Endothelial cell (in vitro differentiated cells): ENCODE results near the gene NCKAP5L. TPM values are rescaled to one million over a fixed set of nuclear protein-coding genes. Genes with fewer than 3 reads are reported as not detected.
A peak's percentile ranks its signal among the peaks of the same experiment; 100 is the strongest.
"Not testable (repeated sequence)": the region's sequence is repeated elsewhere in the genome, so short reads cannot be mapped to it uniquely, and the experiment has no call there.

ENCODE experiments used
- DNase-seq: peaks from one replicate; pipeline ENCODE4 v3.0.0; 2021; ENCODE audit warnings: low spot score
- H3K27ac Mint-ChIP-seq: one replicate; pipeline ENCODE4 v1.8.0; 2021; ENCODE audit warnings: mixed read lengths, inconsistent platforms; ENCODE audit not compliant: unreplicated experiment
- H3K27me3 Mint-ChIP-seq: one replicate; pipeline ENCODE4 v1.8.0; 2021; ENCODE audit warnings: mild to moderate bottlenecking, moderate library complexity, mixed read lengths, inconsistent platforms; ENCODE audit not compliant: unreplicated experiment
- H3K36me3 Mint-ChIP-seq: one replicate; pipeline ENCODE4 v1.8.0; 2021; ENCODE audit warnings: mild to moderate bottlenecking, low read depth, mixed read lengths, inconsistent platforms; ENCODE audit not compliant: unreplicated experiment
- H3K4me1 Mint-ChIP-seq: one replicate; pipeline ENCODE4 v1.8.0; 2021; ENCODE audit warnings: mild to moderate bottlenecking, mixed read lengths, inconsistent platforms; ENCODE audit not compliant: unreplicated experiment
- H3K4me3 Mint-ChIP-seq: one replicate; pipeline ENCODE4 v1.8.0; 2021; ENCODE audit warnings: mild to moderate bottlenecking, mixed read lengths, inconsistent platforms; ENCODE audit not compliant: unreplicated experiment
- H3K9me3 Mint-ChIP-seq: one replicate; pipeline ENCODE4 v1.8.0; 2021; ENCODE audit warnings: mixed read lengths, inconsistent platforms; ENCODE audit not compliant: unreplicated experiment
- total RNA-seq: library from RNA; stranded (reverse); fragmentation: NEBNext Ultra II Directional; extraction: Animal tissue kit (Norgen Biotek cat#: 25700); gene quantifications from one replicate; pipeline ENCODE4 v1.2.1, GENCODE V29; 2021; ENCODE audit not compliant: unreplicated experiment
- TF ChIP-seq, protein P1 (sequence below): fragments of 200-600 bp; sonication (generic); IDR thresholded peaks from one replicate; pipeline ENCODE4 v1.5.0; 2021; ENCODE audit warnings: antibody characterized with exemption; ENCODE audit not compliant: unreplicated experiment

The NCKAP5L gene
- total RNA-seq, 1 donor from 2014 or later, result 70.9 TPM

DNA sequence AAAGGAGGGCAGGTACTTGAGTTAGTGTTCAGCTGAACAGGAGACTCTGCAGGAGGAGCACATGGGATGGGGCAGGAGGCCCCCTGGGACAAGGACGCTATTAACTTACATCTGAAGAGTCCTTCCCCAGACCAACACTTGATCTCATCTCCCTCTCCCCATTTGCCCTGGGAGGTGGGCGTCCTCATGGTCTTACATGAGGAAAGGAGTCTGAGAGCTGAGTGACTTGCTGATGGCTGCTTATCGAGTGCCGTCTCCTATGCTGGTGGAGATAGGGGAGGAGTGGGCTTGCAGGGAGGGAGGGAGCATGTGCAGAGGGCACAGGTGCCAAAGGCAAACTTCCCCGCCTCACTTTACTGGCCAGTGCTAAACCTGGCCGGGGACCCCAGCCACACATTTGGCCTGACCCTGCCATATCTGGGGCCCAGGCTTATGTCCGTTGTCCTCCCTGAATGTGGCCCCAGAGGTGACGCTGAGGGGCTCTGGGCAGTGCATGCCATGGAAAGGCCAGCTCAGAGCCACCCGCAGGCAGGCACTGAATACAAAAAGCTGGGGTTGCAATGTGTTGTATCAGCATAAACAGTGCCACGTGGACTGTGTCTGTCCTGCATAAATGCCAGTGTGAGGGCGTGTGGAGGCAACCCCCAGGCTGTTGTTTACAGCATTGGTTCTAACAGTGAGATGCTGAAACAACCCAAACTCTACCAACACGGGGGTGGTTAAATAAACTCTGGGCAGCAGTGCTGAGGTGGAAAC lies 46.1 kb upstream of the NCKAP5L start:
- Mint-ChIP-seq H3K36me3 (no peaks in the 10 kb centered on the region), H3K9me3 (no peaks in the 10 kb centered on the region), H3K4me1 (no peaks in the 10 kb centered on the region), H3K27ac (peak overlapping the region; percentile 17), H3K4me3 (no peak overlapping the region), H3K27me3 (peaks cover 1% of the 10 kb centered on the region)
- TF ChIP-seq, protein P1, sequence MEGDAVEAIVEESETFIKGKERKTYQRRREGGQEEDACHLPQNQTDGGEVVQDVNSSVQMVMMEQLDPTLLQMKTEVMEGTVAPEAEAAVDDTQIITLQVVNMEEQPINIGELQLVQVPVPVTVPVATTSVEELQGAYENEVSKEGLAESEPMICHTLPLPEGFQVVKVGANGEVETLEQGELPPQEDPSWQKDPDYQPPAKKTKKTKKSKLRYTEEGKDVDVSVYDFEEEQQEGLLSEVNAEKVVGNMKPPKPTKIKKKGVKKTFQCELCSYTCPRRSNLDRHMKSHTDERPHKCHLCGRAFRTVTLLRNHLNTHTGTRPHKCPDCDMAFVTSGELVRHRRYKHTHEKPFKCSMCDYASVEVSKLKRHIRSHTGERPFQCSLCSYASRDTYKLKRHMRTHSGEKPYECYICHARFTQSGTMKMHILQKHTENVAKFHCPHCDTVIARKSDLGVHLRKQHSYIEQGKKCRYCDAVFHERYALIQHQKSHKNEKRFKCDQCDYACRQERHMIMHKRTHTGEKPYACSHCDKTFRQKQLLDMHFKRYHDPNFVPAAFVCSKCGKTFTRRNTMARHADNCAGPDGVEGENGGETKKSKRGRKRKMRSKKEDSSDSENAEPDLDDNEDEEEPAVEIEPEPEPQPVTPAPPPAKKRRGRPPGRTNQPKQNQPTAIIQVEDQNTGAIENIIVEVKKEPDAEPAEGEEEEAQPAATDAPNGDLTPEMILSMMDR, result no peak
- no peak for DNase-seq

DNA sequence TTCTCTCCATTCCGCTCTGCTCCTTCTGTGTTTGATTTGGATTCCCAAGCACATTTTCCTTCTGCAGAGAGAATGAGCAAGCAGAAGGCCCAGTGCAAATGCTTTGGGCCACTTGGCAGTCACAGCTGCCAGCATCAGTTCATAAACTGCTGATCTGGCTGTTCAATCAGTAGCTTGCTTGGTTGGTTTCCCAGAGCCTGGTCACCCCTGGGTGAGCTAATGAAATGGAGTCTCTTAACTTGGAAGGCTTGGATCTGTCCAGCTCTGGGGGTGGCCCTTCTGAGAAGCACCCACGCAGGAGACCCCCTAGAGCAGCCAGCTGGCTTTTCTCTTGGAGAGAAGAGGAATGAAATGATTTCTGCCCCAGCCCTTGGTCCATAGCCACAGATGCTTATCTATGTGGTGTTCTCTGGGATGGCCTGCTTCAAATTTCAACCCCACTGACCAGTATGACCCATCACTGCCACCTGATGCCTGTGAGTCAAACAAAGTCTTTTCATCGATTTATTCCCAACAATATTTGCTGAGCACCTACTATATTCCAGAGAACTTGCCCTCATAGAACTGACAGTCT lies 45.2 kb upstream of the NCKAP5L start:
- Mint-ChIP-seq H3K36me3 (no peaks in the 10 kb centered on the region), H3K9me3 (no peaks in the 10 kb centered on the region), H3K4me3 (no peak overlapping the region), H3K27ac (no peak overlapping the region), H3K27me3 (peaks cover 1% of the 10 kb centered on the region), H3K4me1 (no peaks in the 10 kb centered on the region)
- TF ChIP-seq, protein P1, result no peak
- no peak for DNase-seq

DNA sequence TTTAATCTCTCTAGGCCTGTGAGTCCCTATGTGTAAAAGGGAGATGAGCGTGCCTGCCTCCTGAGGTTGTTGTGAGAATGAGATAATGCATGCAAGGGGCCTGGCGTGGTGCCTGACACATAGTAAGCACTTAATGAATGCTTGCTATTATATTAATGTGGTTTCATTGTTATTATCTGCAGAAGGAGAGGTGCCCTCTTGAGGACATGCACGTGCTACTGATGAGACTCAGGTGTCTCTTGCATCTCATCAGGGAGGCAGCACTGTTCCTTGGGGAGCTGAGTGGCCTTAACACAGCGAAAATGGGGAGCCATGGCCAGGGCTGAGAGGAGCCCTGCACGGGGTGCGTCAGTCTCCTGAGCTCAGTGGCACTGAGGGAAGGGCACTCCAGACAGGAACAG lies 44.6 kb upstream of the NCKAP5L start:
- TF ChIP-seq, protein P1, result no peak
- H3K9me3 Mint-ChIP-seq, result no peaks in the 10 kb centered on the region
- no peak overlapping the region for H3K27ac Mint-ChIP-seq
- DNase-seq, result no peak
- peaks cover 1% of the 10 kb centered on the region for H3K27me3 Mint-ChIP-seq
- H3K4me3 Mint-ChIP-seq, result no peak overlapping the region
- H3K4me1 Mint-ChIP-seq, result no peaks in the 10 kb centered on the region
- no peaks in the 10 kb centered on the region for H3K36me3 Mint-ChIP-seq

DNA sequence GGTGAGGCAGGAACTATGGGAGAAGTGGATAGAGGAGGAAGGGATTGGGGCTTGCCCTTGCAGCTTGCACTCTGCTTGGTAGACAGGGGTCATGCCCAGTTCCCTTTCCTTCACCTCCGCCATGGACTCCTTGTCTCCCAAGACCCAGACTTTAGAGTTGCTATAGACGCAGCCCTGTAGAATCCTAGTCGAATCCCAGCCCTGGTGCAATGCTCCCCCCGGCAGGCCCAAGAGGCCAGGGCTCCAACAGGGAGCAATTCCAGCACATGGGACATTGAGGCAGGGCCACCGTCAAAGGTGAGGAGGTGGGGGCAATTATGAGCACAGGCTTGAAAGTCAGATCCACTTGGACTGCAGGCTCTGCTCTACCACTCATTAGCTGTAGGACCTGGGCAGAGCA lies 44.2 kb upstream of the NCKAP5L start:
- TF ChIP-seq, protein P1, result no peak
- H3K4me1 Mint-ChIP-seq, result no peaks in the 10 kb centered on the region
- no peaks in the 10 kb centered on the region for H3K36me3 Mint-ChIP-seq
- H3K27me3 Mint-ChIP-seq, result peaks cover 1% of the 10 kb centered on the region
- no peak for DNase-seq
- no peaks in the 10 kb centered on the region for H3K9me3 Mint-ChIP-seq
- no peak overlapping the region for H3K27ac Mint-ChIP-seq
- no peak overlapping the region for H3K4me3 Mint-ChIP-seq

DNA sequence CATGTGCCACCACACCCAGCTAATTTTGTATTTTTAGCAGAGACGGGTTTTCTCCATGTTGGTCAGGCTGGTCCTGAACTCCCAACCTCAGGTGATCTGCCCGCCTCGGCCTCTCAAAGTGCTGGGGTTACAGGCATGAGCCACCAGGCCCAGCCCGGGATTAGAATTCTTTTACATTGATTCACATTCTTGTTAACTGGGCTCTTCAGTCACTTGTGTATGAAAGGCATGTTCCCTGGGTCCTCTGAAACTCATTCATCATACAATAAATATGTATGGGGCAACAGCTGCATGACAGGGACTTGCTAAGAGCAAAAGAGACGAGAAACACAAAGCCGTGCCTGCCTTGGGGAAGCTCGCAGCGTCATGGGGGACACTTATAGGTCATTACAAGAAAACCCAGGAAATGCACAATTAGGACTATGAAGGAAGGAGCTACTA lies 43.6 kb upstream of the NCKAP5L start:
- not testable (repeated sequence) for H3K4me3 Mint-ChIP-seq, DNase-seq, H3K9me3 Mint-ChIP-seq, H3K27ac Mint-ChIP-seq, H3K36me3 Mint-ChIP-seq, H3K27me3 Mint-ChIP-seq, H3K4me1 Mint-ChIP-seq
